OCI-LY3 (cell line): ENCODE measurements around the gene NIPBL.

ENCODE experiments used
- H2AFZ ChIP-seq: fragments of 200-600, 300-600 bp; shearing (Covaris generic); 2 replicates; pipeline ENCODE4 v1.6.0; 2014; ENCODE audit warnings: antibody characterized with exemption, low read depth, low read length
- H3K27ac ChIP-seq: fragments of 200-600, 300-600 bp; sonication (generic); 2 replicates; pipeline ENCODE4 v1.5.1; 2014; ENCODE audit warnings: mild to moderate bottlenecking, low read length, moderate library complexity, mixed read lengths
- H3K27me3 ChIP-seq: fragments of 200-600, 300-600 bp; sonication (generic); 2 replicates; pipeline ENCODE4 v1.6.1; 2014; ENCODE audit warnings: low read depth, low read length, mixed read lengths
- H3K36me3 ChIP-seq: fragments of 200-600, 300-600 bp; sonication (generic); replicated peaks from 2 replicates; pipeline ENCODE3; 2014; ENCODE audit warnings: low read depth, low read length, mixed read lengths
- H3K4me1 ChIP-seq: fragments of 300-600, 200-600 bp; sonication (generic); 2 replicates; pipeline ENCODE4 v1.6.1; 2014; ENCODE audit warnings: low read length, mixed read lengths
- H3K4me2 ChIP-seq: fragments of 200-600, 300-600 bp; sonication (generic); 2 replicates; pipeline ENCODE4 v1.6.1; 2014; ENCODE audit warnings: low read length, mixed read lengths
- H3K4me3 ChIP-seq: fragments of 300-600, 200-600 bp; sonication (generic); 2 replicates; pipeline ENCODE4 v1.5.1; 2014; ENCODE audit warnings: antibody characterized with exemption, mild to moderate bottlenecking, low read length, moderate library complexity
- H3K79me2 ChIP-seq: fragments of 300-600, 200-600 bp; shearing (Covaris generic); 2 replicates; pipeline ENCODE4 v1.6.1; 2014; ENCODE audit warnings: mild to moderate bottlenecking, low read length, mixed read lengths
- H3K9ac ChIP-seq: fragments of 300-600, 200-600 bp; shearing (Covaris generic); 2 replicates; pipeline ENCODE4 v1.6.0; 2014; ENCODE audit warnings: mild to moderate bottlenecking, low read length, moderate library complexity
- H3K9me3 ChIP-seq: fragments of 200-600, 300-600 bp; shearing (Covaris generic); 2 replicates; pipeline ENCODE4 v1.6.1; 2014; ENCODE audit warnings: low read length, mixed read lengths; ENCODE audit not compliant: insufficient read depth
- H4K20me1 ChIP-seq: fragments of 200-600, 300-600 bp; sonication (generic); 2 replicates; pipeline ENCODE4 v1.6.1; 2016; ENCODE audit warnings: low read length, mixed read lengths; ENCODE audit not compliant: insufficient read depth
- EZH2phosphoT487 ChIP-seq: fragments of 200-600 bp; shearing (Covaris generic); IDR thresholded peaks from 2 replicates; pipeline ENCODE4 v1.6.1; 2018; ENCODE audit warnings: antibody characterized with exemption, mixed run types, low read depth
- TF ChIP-seq, protein P1 (sequence below): fragments of 200-600, 300-600 bp; sonication (generic); IDR thresholded peaks from 2 replicates; pipeline ENCODE4 v1.5.1; 2014; ENCODE audit warnings: antibody characterized with exemption, low read length, low read depth

Gene NIPBL

DNA sequence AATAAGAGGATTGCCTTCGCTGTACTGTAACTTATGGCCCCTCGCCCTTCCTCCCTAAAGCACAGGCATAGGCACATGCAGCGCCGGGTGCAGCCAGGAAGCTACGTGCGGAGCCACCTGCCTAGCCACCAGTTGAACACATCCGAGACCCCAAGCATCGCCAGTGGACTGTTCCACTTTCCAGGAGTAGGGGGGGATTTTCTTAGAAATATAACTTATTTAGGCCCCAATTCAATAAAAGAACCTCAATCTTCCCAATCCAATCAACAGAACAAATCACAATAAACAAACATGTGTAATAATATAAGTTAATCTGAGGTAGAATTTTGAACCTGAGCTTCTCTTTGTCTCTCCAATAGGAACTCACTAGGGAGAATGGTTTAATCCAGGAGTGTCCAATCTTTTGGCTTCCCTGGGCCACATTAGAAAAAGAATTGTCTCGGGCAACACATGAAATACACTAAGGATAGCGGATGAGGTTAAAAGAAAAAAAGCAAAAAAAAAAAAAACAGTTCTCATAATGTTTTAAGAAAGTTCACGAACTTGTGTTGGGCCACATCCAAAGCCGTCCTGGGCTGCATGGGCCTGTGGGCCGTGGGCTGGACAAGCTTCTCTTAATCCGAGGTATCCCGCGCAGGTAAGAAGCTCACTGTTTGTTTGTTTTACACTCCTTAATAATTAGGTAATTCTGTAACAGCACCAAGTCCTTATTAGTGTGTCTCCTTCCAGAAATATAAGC lies 22.0 kb upstream of the NIPBL start:
- Histone ChIP-seq H3K27me3 (no peaks in the 10 kb centered on the region), H3K9me3 (no peaks in the 10 kb centered on the region), H2AFZ (no peak overlapping the region), H4K20me1 (no peaks in the 10 kb centered on the region), H3K36me3 (no peaks in the 10 kb centered on the region), H3K79me2 (no peaks in the 10 kb centered on the region), H3K4me3 (no peak overlapping the region), H3K27ac (no peak overlapping the region), H3K9ac (no peak overlapping the region), H3K4me1 (no peaks in the 10 kb centered on the region), H3K4me2 (no peak overlapping the region)
- TF ChIP-seq EZH2phosphoT487 = no peak
- TF ChIP-seq, protein P1, sequence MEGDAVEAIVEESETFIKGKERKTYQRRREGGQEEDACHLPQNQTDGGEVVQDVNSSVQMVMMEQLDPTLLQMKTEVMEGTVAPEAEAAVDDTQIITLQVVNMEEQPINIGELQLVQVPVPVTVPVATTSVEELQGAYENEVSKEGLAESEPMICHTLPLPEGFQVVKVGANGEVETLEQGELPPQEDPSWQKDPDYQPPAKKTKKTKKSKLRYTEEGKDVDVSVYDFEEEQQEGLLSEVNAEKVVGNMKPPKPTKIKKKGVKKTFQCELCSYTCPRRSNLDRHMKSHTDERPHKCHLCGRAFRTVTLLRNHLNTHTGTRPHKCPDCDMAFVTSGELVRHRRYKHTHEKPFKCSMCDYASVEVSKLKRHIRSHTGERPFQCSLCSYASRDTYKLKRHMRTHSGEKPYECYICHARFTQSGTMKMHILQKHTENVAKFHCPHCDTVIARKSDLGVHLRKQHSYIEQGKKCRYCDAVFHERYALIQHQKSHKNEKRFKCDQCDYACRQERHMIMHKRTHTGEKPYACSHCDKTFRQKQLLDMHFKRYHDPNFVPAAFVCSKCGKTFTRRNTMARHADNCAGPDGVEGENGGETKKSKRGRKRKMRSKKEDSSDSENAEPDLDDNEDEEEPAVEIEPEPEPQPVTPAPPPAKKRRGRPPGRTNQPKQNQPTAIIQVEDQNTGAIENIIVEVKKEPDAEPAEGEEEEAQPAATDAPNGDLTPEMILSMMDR = no peak

DNA sequence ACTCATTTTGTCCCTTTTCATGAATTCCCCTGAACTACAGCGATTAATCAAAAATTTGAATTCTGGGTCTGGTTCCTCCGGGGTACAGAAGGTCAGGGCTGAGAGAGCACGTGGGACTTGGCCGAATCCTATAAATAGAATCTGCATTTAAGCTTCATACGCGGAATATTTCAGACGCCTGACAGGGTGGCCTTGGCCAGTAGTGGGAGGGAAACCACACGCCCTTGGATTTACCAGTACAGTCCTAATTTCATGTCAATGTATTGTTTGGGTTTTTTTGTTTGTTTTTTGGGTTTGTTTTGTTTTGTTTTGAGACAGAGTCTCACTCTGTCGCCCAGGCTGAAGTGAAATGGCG lies 21.5 kb upstream of the NIPBL start:
- no peak overlapping the region for H3K4me2 ChIP-seq
- no peaks in the 10 kb centered on the region for H3K36me3 ChIP-seq
- H3K79me2 ChIP-seq = no peaks in the 10 kb centered on the region
- no peak overlapping the region for H2AFZ ChIP-seq
- H3K27ac ChIP-seq = no peak overlapping the region
- no peaks in the 10 kb centered on the region for H4K20me1 ChIP-seq
- H3K4me3 ChIP-seq = no peak overlapping the region
- H3K9ac ChIP-seq = no peak overlapping the region
- TF ChIP-seq, protein P1 = no peak
- TF ChIP-seq EZH2phosphoT487 = no peak
- H3K4me1 ChIP-seq = no peaks in the 10 kb centered on the region
- no peaks in the 10 kb centered on the region for H3K27me3 ChIP-seq
- no peaks in the 10 kb centered on the region for H3K9me3 ChIP-seq

DNA sequence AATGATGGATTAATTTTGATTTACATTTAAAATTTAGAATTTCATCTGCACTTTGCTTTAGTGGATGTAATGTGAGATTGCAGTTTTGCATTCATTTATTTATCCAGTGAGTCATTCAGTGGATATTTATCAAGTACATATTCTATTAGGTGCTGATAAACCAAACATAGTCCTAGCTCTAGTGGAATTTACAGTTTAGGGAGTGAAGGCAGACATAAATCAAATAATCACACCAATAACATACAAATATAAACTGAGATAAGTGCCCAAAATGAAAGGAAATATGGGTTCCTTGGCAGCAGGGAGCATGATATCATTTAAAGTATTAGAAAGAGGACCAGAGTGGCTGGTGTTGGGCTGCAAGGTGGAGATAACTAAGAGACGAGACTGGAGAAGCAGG lies 14.7 kb upstream of the NIPBL start:
- TF ChIP-seq EZH2phosphoT487 = no peak
- TF ChIP-seq, protein P1 = no peak
- no peak overlapping the region for H3K9ac ChIP-seq
- H4K20me1 ChIP-seq = no peaks in the 10 kb centered on the region
- H3K4me2 ChIP-seq = no peak overlapping the region
- H3K4me3 ChIP-seq = no peak overlapping the region
- no peaks in the 10 kb centered on the region for H3K9me3 ChIP-seq
- no peak overlapping the region for H3K27ac ChIP-seq
- H3K79me2 ChIP-seq = no peaks in the 10 kb centered on the region
- H2AFZ ChIP-seq = no peak overlapping the region
- H3K4me1 ChIP-seq = no peaks in the 10 kb centered on the region
- no peaks in the 10 kb centered on the region for H3K36me3 ChIP-seq
- H3K27me3 ChIP-seq = no peaks in the 10 kb centered on the region

DNA sequence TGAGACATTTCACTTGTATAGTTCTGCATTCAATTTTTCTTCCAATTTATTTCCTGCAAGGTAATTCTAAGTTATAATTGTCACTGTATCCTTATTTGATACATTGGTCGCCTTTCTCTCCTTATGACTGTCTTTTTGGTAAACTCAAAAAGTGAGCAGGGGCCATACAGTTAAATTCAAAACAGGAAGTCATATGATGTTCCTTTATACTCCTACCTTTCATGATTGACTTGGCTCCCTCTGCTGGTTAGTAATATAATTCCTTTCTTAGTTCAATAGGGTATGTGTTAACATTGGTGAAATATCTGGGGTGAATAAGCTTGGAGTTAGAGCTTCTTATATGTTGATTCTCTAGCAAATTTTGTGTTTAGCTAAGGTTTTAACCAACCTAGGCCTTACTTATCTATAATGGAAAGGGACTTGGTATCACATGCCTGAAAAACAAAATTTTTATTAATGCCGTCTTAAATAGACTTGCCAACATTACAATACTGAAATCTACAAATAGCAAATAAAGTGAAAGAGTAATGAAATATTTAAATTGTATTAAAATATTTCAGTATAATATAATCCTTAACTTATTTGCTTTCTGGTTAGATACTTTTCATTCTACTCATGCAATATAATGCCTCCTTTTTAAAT lies 6.0 kb upstream of the NIPBL start:
- H3K27ac ChIP-seq = no peak overlapping the region
- H4K20me1 ChIP-seq = peaks cover 24% of the 10 kb centered on the region
- peak overlapping the region; percentile 63 for H3K4me2 ChIP-seq
- H3K36me3 ChIP-seq = no peaks in the 10 kb centered on the region
- H3K4me3 ChIP-seq = no peak overlapping the region
- H2AFZ ChIP-seq = no peak overlapping the region
- peaks cover 40% of the 10 kb centered on the region for H3K4me1 ChIP-seq
- H3K79me2 ChIP-seq = peaks cover 46% of the 10 kb centered on the region
- no peaks in the 10 kb centered on the region for H3K9me3 ChIP-seq
- peak overlapping the region; percentile 38; the same call in 1 of the 2 replicates for H3K9ac ChIP-seq
- TF ChIP-seq, protein P1 = peak; percentile 67
- TF ChIP-seq EZH2phosphoT487 = no peak
- H3K27me3 ChIP-seq = no peaks in the 10 kb centered on the region
